NCI-H2081 treated with DMSO at 0.1 percent for 48 hours (cell line): ENCODE measurements around the gene SEC24C.

Experiments used
- DNase-seq: peaks from one replicate; lab custom pipeline; 2025; lab: John Stamatoyannopoulos, UW

SEC24C gene

GRCh38 chr10:73814276-73814895 lies 70.2 kb downstream of the SEC24C start:
- DNase-seq = no peak

- DNase-seq = no peak
These were observed 70.9 kb downstream of the SEC24C start for GRCh38 chr10:73814896-73815718.

- DNase-seq = no peak
These were observed 71.5 kb downstream of the SEC24C start for GRCh38 chr10:73815719-73816030.

GRCh38 chr10:73816917-73817729 lies 73.0 kb downstream of the SEC24C start:
- DNase-seq = no peak

- no peak for DNase-seq
These were observed 73.7 kb downstream of the SEC24C start for GRCh38 chr10:73817826-73818225.

- DNase-seq = no peak
These were observed 74.2 kb downstream of the SEC24C start for GRCh38 chr10:73818402-73818801.

- DNase-seq = no peak
These were observed 74.9 kb downstream of the SEC24C start for GRCh38 chr10:73819081-73819480.

- no peak for DNase-seq
These were observed 75.4 kb downstream of the SEC24C start for GRCh38 chr10:73819513-73820093.
